Urothelium cell line (cell line): ENCODE measurements around the gene CUBN.
"Not testable (repeated sequence)": the region's sequence is repeated elsewhere in the genome, so short reads cannot be mapped to it uniquely, and the experiment has no call there.

Source experiments
- DNase-seq: peaks from one replicate; pipeline ENCODE4 v3.0.0; 2011; ENCODE audit warnings: low spot score, mixed read lengths
- FAIRE-seq: peaks from 2 replicates; lab custom pipeline; 2011; peaks lifted over from hg19 to GRCh38; lab: Jason Lieb, UNC

Gene CUBN

GRCh38 chr10:16845248-16845647 is 284.4 kb downstream of the CUBN start:
- FAIRE-seq, result no peak

GRCh38 chr10:16843252-16843870 is 286.2 kb downstream of the CUBN start:
- DNase-seq, result peak; percentile 27
- no peak for FAIRE-seq

More at GRCh38 chr10:16845248-16845647, 284.4 kb downstream of the CUBN start:
- no peak for DNase-seq

GRCh38 chr10:16835228-16835627 is 294.4 kb downstream of the CUBN start:
- DNase-seq (no peak), FAIRE-seq (no peak)

- FAIRE-seq (no peak), DNase-seq (peak; percentile 72)
Observed at GRCh38 chr10:16832351-16833080, 297.1 kb downstream of the CUBN start.

- FAIRE-seq (no peak), DNase-seq (peak; percentile 32)
Observed at GRCh38 chr10:16828701-16829175, 300.9 kb downstream of the CUBN start.

GRCh38 chr10:16828114-16828568 is 301.5 kb downstream of the CUBN start:
- FAIRE-seq (no peak), DNase-seq (peak; percentile 44)

GRCh38 chr10:16827474-16827873 is 302.1 kb downstream of the CUBN start:
- DNase-seq, result not testable (repeated sequence)

GRCh38 chr10:16822726-16823360 is 306.8 kb downstream of the CUBN start:
- DNase-seq (no peak), FAIRE-seq (no peak)

More at GRCh38 chr10:16827474-16827873, 302.1 kb downstream of the CUBN start:
- FAIRE-seq, result not testable (repeated sequence)

GRCh38 chr10:16822027-16822426 is 307.6 kb downstream of the CUBN start:
- no peak for FAIRE-seq

GRCh38 chr10:16820421-16820820 is 309.2 kb downstream of the CUBN start:
- FAIRE-seq, result no peak

More at GRCh38 chr10:16822027-16822426, 307.6 kb downstream of the CUBN start:
- DNase-seq, result no peak

GRCh38 chr10:16820018-16820417 is 309.6 kb downstream of the CUBN start:
- no peak for DNase-seq
- no peak for FAIRE-seq

More at GRCh38 chr10:16820421-16820820, 309.2 kb downstream of the CUBN start:
- no peak for DNase-seq

- FAIRE-seq (no peak), DNase-seq (no peak)
Observed at GRCh38 chr10:16819436-16819835, 310.2 kb downstream of the CUBN start.

- FAIRE-seq (no peak), DNase-seq (no peak)
Observed at GRCh38 chr10:16819026-16819425, 310.6 kb downstream of the CUBN start.

GRCh38 chr10:16817125-16818019 is 312.2 kb downstream of the CUBN start, which contains the start of gene RSU1:
Gene RSU1 (minus strand): TSS chr10:16817424. CDS start chr10:16817081, 343 bp downstream.
- DNase-seq, result peak; percentile 98
- peak; percentile 97 for FAIRE-seq

GRCh38 chr10:16816830-16817124 is 312.8 kb downstream of the CUBN start:
- FAIRE-seq, result no peak
- no peak for DNase-seq

GRCh38 chr10:16816171-16816570 is 313.4 kb downstream of the CUBN start:
- DNase-seq, result no peak
- no peak for FAIRE-seq

- no peak for DNase-seq
- no peak for FAIRE-seq
Observed at GRCh38 chr10:16814012-16814411, 315.6 kb downstream of the CUBN start.

GRCh38 chr10:16812676-16813075 is 316.9 kb downstream of the CUBN start:
- DNase-seq (no peak), FAIRE-seq (no peak)

- FAIRE-seq, result no peak
Observed at GRCh38 chr10:16811765-16812164, 317.8 kb downstream of the CUBN start.

GRCh38 chr10:16811292-16811691 is 318.3 kb downstream of the CUBN start:
- no peak for FAIRE-seq

More at GRCh38 chr10:16811765-16812164, 317.8 kb downstream of the CUBN start:
- DNase-seq, result no peak

More at GRCh38 chr10:16811292-16811691, 318.3 kb downstream of the CUBN start:
- DNase-seq, result no peak
